Measurements from ENCODE around the gene DOCK1. TPM values are rescaled to one million over a fixed set of nuclear protein-coding genes. Genes with fewer than 3 reads are reported as not detected.

Gene DOCK1
- polyA plus RNA-seq, 1 donor from 2014 or later, result 2.7 TPM

DNA sequence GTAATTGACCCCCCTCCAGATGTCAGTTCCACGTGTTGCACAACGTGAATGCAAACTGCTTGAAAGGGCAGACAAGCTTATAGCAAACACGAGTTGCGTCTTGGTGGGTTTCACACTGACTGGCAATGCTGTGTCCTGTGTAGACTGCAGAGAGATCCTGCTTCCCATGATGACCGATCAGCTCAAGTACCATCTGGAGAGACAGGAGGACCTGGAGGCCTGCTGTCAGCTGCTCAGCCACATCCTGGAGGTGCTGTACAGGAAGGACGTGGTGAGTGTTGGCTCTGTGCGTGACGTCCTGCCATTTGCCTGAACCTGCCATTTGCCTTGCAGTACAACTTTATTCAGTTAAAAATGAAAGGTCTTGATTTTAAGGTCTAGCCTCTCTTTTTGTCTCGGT, 220.1 kb downstream of the DOCK1 start:
- no peak overlapping the region for H3K27ac ChIP-seq (ENCODE audit: low read length)
- H4K20me1 ChIP-seq (ENCODE audit: insufficient read depth), result no peaks in the 10 kb centered on the region
- no peak overlapping the region for H3K4me3 ChIP-seq (ENCODE audit: low read length)
- no peaks in the 10 kb centered on the region for H3K9me3 ChIP-seq (ENCODE audit: low read length)
- H3K9me2 ChIP-seq (ENCODE audit: insufficient read depth, low read length), result no peaks in the 10 kb centered on the region
- no peak overlapping the region for H3K9ac ChIP-seq (ENCODE audit: low read length)
- no peaks in the 10 kb centered on the region for H3K27me3 ChIP-seq (ENCODE audit: insufficient read depth, low read depth, low read length)
- no peak overlapping the region for H3K4me2 ChIP-seq (ENCODE audit: low read length)
- no peaks in the 10 kb centered on the region for H3K36me3 ChIP-seq (ENCODE audit: insufficient read depth, low read length)
- H3K79me2 ChIP-seq (replicated peaks; ENCODE audit: insufficient read depth, low read length), result no peaks in the 10 kb centered on the region
- no peak overlapping the region for H2AFZ ChIP-seq (ENCODE audit: low read depth, low read length)
- TF ChIP-seq MXI1 (conservative IDR thresholded peaks at IDR 0.05; ENCODE audit: poor library complexity, severe bottlenecking) (no peak), EP300 (conservative IDR thresholded peaks at IDR 0.05; ENCODE audit: poor library complexity, severe bottlenecking) (no peak), RAD21 (conservative IDR thresholded peaks at IDR 0.05) (no peak), POLR2AphosphoS5 (IDR thresholded peaks at IDR 0.05) (no peak), TAF1 (IDR thresholded peaks at IDR 0.05; ENCODE audit: low read depth) (no peak)
- TF ChIP-seq, protein P1, sequence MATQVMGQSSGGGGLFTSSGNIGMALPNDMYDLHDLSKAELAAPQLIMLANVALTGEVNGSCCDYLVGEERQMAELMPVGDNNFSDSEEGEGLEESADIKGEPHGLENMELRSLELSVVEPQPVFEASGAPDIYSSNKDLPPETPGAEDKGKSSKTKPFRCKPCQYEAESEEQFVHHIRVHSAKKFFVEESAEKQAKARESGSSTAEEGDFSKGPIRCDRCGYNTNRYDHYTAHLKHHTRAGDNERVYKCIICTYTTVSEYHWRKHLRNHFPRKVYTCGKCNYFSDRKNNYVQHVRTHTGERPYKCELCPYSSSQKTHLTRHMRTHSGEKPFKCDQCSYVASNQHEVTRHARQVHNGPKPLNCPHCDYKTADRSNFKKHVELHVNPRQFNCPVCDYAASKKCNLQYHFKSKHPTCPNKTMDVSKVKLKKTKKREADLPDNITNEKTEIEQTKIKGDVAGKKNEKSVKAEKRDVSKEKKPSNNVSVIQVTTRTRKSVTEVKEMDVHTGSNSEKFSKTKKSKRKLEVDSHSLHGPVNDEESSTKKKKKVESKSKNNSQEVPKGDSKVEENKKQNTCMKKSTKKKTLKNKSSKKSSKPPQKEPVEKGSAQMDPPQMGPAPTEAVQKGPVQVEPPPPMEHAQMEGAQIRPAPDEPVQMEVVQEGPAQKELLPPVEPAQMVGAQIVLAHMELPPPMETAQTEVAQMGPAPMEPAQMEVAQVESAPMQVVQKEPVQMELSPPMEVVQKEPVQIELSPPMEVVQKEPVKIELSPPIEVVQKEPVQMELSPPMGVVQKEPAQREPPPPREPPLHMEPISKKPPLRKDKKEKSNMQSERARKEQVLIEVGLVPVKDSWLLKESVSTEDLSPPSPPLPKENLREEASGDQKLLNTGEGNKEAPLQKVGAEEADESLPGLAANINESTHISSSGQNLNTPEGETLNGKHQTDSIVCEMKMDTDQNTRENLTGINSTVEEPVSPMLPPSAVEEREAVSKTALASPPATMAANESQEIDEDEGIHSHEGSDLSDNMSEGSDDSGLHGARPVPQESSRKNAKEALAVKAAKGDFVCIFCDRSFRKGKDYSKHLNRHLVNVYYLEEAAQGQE (IDR thresholded peaks at IDR 0.05; ENCODE audit: borderline replicate concordance), result no peak
- no peaks in the 10 kb centered on the region for H3F3A ChIP-seq (ENCODE audit: insufficient read depth, low read length, poor library complexity, severe bottlenecking)

DNA sequence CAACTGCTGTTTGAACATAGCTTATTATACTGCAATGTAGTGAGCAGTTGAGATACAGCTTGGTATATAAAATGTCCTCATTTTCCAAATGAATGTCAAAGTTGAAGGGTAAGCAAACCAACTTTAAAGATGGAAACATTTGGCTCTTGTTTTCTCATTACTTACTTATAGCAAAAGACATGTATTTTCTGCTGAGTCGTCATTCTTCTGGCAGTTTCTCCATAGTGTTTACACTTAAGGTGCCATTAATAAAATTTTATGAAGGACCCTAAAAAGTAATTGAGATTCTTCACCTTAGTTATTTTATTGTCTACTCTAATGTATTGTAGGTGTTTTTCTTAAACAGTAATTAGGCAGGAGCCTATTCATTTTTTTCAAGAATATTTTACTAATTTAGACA, 222.6 kb downstream of the DOCK1 start:
- no peak overlapping the region for H3K4me3 ChIP-seq (ENCODE audit: low read length)
- TF ChIP-seq POLR2AphosphoS5 (IDR thresholded peaks at IDR 0.05) (no peak), SMC3 (conservative IDR thresholded peaks at IDR 0.05; ENCODE audit: poor library complexity) (no peak), TAF1 (IDR thresholded peaks at IDR 0.05; ENCODE audit: low read depth) (no peak), RAD21 (conservative IDR thresholded peaks at IDR 0.05) (no peak), EZH2 (IDR thresholded peaks at IDR 0.05; ENCODE audit: borderline replicate concordance, insufficient read depth, low read length, poor library complexity, severe bottlenecking) (no peak), MXI1 (conservative IDR thresholded peaks at IDR 0.05; ENCODE audit: poor library complexity, severe bottlenecking) (no peak), EP300 (conservative IDR thresholded peaks at IDR 0.05; ENCODE audit: poor library complexity, severe bottlenecking) (no peak)
- TF ChIP-seq, protein P1 (IDR thresholded peaks at IDR 0.05; ENCODE audit: borderline replicate concordance), result no peak
- TF ChIP-seq, protein P2, sequence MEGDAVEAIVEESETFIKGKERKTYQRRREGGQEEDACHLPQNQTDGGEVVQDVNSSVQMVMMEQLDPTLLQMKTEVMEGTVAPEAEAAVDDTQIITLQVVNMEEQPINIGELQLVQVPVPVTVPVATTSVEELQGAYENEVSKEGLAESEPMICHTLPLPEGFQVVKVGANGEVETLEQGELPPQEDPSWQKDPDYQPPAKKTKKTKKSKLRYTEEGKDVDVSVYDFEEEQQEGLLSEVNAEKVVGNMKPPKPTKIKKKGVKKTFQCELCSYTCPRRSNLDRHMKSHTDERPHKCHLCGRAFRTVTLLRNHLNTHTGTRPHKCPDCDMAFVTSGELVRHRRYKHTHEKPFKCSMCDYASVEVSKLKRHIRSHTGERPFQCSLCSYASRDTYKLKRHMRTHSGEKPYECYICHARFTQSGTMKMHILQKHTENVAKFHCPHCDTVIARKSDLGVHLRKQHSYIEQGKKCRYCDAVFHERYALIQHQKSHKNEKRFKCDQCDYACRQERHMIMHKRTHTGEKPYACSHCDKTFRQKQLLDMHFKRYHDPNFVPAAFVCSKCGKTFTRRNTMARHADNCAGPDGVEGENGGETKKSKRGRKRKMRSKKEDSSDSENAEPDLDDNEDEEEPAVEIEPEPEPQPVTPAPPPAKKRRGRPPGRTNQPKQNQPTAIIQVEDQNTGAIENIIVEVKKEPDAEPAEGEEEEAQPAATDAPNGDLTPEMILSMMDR (IDR thresholded peaks at IDR 0.05; ENCODE audit: poor library complexity, severe bottlenecking), result no peak
- H3K9me3 ChIP-seq (ENCODE audit: low read length), result no peaks in the 10 kb centered on the region
- H3K4me2 ChIP-seq (ENCODE audit: low read length), result no peak overlapping the region
- no peaks in the 10 kb centered on the region for H3F3A ChIP-seq (ENCODE audit: insufficient read depth, low read length, poor library complexity, severe bottlenecking)
- H3K27me3 ChIP-seq (ENCODE audit: insufficient read depth, low read depth, low read length), result no peaks in the 10 kb centered on the region
- no peaks in the 10 kb centered on the region for H3K79me2 ChIP-seq (replicated peaks; ENCODE audit: insufficient read depth, low read length)
- no peaks in the 10 kb centered on the region for H3K36me3 ChIP-seq (ENCODE audit: insufficient read depth, low read length)
- no peak overlapping the region for H3K9ac ChIP-seq (ENCODE audit: low read length)
- H3K27ac ChIP-seq (ENCODE audit: low read length), result no peak overlapping the region
- no peaks in the 10 kb centered on the region for H4K20me1 ChIP-seq (ENCODE audit: insufficient read depth)
- no peaks in the 10 kb centered on the region for H3K9me2 ChIP-seq (ENCODE audit: insufficient read depth, low read length)
- H2AFZ ChIP-seq (ENCODE audit: low read depth, low read length), result no peak overlapping the region

Measured in neural cell (in vitro differentiated cells).